Esophagus (tissue), 2 donors: Measurements from ENCODE around the gene SH3PXD2A. TPM values are rescaled to one million over a fixed set of nuclear protein-coding genes. Genes with fewer than 3 reads are reported as not detected.

Experiments
- H3K27ac ChIP-seq, 2 donors: one replicate each; pipeline ENCODE4 v1.5.1; 2013; ENCODE audit warnings: low read depth in 2 of 2, mild to moderate bottlenecking in 2 of 2, inconsistent platforms in 1 of 2, low read length in 1 of 2, moderate library complexity in 1 of 2
- H3K27me3 ChIP-seq, 2 donors: one replicate each; pipeline ENCODE4 v1.6.1; 2013; ENCODE audit warnings: low read length in 2 of 2, control low read depth in 1 of 2, mild to moderate bottlenecking in 1 of 2; ENCODE audit not compliant: insufficient read depth in 2 of 2, control insufficient read depth in 1 of 2
- H3K36me3 ChIP-seq, 2 donors: one replicate each; pipeline ENCODE4 v1.6.1; 2013; ENCODE audit warnings: low read length in 1 of 2; ENCODE audit not compliant: control insufficient read depth in 2 of 2, insufficient read depth in 2 of 2
- H3K4me1 ChIP-seq, 2 donors: one replicate each; pipeline ENCODE4 v1.6.1; 2013; ENCODE audit warnings: low read length in 1 of 2; ENCODE audit not compliant: control insufficient read depth in 2 of 2, insufficient read depth in 2 of 2
- H3K4me3 ChIP-seq, 2 donors: one replicate each; pipeline ENCODE4 v1.5.1; 2013; ENCODE audit warnings: low read length in 2 of 2, mild to moderate bottlenecking in 2 of 2, low read depth in 1 of 2, moderate library complexity in 1 of 2
- H3K9me3 ChIP-seq, 2 donors: one replicate each; pipeline ENCODE4 v1.6.1; 2013; ENCODE audit warnings: mild to moderate bottlenecking in 2 of 2, low read depth in 1 of 2, low read length in 1 of 2, moderate library complexity in 1 of 2; ENCODE audit not compliant: control insufficient read depth in 2 of 2, insufficient read depth in 1 of 2
- WGBS, 2 donors: extraction: QIAGEN DNeasy Blood & Tissue Kit; methylation state at CpG; one replicate each; pipeline ENCODE4 v1.1.7; 2013; 5-methylcytosine and 5-hydroxymethylcytosine counted together
- polyA plus RNA-seq, 2 donors: library from polyadenylated mRNA; stranded (reverse); fragments of 200-250 nt; gene quantifications; one replicate each; pipeline ENCODE4 v1.2.3, GENCODE V29; 2013
- donor health status: healthy with polysubstance abuse.
- donor health status: Bipolar disorder and iron deficiency.

SH3PXD2A gene
- polyA plus RNA-seq, 2 donors: 14.9 to 34.2 TPM

DNA sequence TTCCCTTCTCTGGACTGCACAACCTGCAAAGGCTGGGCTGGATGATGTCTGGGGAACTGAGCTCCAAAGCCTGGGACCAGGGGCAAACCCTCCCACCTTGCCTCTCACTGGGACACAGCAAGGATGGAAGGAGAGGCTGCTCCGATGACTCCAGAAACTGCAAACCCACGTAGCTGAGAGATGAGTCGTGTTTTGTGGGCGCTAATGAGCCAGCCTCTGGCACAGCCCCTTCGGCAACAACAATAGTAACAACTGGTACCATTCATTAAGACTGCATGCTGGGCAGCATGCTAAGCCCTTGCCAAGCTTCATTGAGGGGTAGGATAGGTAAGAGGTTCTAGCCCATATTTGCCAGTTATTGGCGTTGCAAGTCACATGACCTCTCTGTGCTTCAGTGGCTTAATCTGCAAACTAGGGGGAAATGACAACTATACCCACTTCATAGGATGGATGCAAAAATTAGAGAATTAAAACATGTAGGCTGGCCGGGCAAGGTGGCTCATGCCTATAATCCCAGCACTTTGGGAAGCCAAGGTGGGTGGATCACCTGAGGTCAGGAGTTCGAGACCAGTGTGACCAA lies 145.9 kb downstream of the SH3PXD2A start:
- H3K27ac ChIP-seq: no peak overlapping the region
- peaks cover 0 to 2% of the 10 kb centered on the region in 2 donors for H3K4me1 ChIP-seq
- 62% methylated on average over 8 of the region's 8 CpGs for WGBS, 2 donors
- H3K4me3 ChIP-seq: no peak overlapping the region
- H3K36me3 ChIP-seq: peaks cover 0 to 24% of the 10 kb centered on the region in 2 donors
- no peaks in the 10 kb centered on the region for H3K27me3 ChIP-seq
- H3K9me3 ChIP-seq: no peaks in the 10 kb centered on the region

DNA sequence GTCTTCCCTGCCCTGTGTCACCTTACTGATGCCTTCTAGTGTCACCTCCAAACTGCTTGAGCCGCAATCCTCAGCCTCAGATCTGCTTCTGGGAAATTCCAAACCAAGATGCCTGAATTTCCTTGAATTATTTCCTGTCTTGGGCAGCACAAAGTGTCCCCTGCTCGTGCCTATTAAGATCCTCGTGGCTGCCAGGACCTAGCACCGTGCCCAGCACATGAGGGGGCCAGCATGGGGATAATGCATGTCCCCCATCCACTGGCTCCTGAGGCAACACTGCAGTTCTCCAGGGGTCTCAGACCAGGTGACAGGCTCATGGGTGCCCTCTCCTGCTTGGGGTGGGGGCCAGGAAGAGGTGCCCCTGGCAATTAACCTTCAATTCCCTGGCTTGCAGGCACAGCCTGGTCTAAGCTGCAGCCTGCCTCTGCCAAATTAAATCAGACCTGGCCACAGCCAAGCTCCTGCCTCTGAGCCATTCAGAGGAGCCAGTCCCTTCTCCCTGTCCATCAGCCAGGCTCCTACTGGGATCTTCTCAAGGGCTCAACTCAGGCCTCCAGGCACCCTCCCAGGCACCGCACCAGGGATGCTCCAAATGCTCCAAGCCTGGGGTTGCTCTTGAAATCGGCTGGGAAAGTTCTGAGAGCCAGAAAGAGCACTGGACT lies 146.6 kb downstream of the SH3PXD2A start:
- Histone ChIP-seq H3K4me3 (no peak overlapping the region), H3K27me3 (no peaks in the 10 kb centered on the region), H3K36me3 (peaks cover 0 to 23% of the 10 kb centered on the region in 2 donors), H3K4me1 (no peaks in the 10 kb centered on the region), H3K9me3 (no peaks in the 10 kb centered on the region), H3K27ac (no peak overlapping the region)
- 63 to 67% methylated on average over 6 of the region's 6 CpGs for WGBS, 2 donors

DNA sequence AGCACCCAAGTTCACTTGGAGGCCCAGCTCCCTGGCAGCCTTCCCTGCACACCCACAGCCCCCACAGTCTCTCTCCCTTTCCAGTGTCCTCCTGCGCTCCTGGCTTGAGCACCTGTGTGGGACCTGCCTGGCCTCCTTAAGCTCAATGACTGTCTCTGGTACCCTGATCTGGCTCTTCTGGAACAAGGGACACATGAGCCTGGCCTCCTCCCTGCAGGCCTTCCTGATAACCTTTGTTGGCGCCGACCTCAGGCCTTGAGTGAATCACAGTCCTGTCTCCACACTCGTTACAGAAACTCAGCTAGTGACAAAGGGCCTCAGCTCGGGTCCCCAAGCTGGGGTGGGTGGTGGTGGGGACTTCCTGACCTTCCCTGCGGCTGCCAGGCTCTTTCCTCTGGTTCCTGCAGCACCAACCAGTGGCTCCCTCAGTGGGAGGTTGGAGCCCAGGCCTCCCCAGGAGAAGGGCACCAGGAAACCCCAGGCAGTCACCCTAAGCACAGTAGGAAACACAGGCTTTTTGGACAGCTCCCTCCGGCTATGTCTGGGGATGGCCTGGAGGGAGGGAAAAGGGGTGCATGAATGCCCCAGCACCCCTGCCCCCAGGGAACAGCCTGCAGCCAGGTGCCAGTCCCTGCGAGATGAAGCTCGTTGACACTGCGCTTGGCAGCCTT lies 147.3 kb downstream of the SH3PXD2A start:
- no peaks in the 10 kb centered on the region for H3K27me3 ChIP-seq
- 74 to 81% methylated on average over 10 of the region's 10 CpGs for WGBS, 2 donors

DNA sequence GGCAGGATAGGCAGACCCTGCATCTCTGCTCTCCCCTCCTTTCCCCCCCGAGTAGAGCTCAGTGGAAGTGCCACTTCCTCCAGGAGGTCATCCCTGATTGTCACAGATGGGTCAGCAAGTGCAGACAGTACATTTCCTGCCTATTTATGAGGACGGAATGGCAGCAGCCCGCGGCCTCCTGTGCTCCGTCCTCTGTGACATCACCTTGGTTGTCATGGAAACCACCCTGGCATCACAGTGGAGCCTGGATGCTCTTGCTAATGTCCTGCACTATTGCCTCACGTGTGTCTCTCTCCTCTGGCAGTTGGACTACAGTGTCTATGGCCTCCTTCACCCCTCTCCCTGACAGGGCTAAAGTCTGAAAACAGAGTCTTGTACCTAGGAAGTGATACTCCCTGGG lies 148.6 kb downstream of the SH3PXD2A start:
- Histone ChIP-seq H3K4me1 (peaks cover 0 to 5% of the 10 kb centered on the region in 2 donors), H3K9me3 (no peaks in the 10 kb centered on the region), H3K27ac (no peak overlapping the region), H3K4me3 (no peak overlapping the region), H3K27me3 (no peaks in the 10 kb centered on the region), H3K36me3 (peaks cover 0 to 27% of the 10 kb centered on the region in 2 donors)
- 80 to 82% methylated on average over 6 of the region's 6 CpGs for WGBS, 2 donors

More for the DNA sequence above, 147.3 kb downstream of the SH3PXD2A start:
- no peak overlapping the region for H3K4me3 ChIP-seq
- no peaks in the 10 kb centered on the region for H3K9me3 ChIP-seq
- H3K4me1 ChIP-seq: peaks cover 0 to 2% of the 10 kb centered on the region in 2 donors
- H3K36me3 ChIP-seq: peaks cover 0 to 26% of the 10 kb centered on the region in 2 donors
- H3K27ac ChIP-seq: no peak overlapping the region

DNA sequence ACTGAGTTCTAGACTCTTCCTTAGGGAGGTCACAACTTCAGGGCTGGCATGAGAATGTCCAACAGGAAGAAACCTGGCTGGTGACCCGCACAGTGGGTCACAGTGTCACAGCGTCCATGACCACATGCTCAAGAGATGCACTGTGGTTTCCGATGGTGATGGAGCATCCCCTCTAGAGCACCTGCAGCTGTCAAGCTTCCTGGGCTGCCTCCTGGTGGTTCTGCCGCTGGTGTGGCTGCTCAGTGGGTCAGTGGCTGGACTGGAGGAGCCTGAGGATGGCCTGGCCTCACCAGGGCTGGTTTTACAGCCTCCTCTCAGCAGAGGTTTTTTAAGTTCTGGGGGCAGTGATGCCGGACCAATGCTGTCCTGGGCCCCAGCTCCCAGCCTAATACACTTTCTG lies 149.3 kb downstream of the SH3PXD2A start:
- peaks cover 0 to 5% of the 10 kb centered on the region in 2 donors for H3K4me1 ChIP-seq
- 81 to 90% methylated on average over 5 of the region's 5 CpGs for WGBS, 2 donors

DNA sequence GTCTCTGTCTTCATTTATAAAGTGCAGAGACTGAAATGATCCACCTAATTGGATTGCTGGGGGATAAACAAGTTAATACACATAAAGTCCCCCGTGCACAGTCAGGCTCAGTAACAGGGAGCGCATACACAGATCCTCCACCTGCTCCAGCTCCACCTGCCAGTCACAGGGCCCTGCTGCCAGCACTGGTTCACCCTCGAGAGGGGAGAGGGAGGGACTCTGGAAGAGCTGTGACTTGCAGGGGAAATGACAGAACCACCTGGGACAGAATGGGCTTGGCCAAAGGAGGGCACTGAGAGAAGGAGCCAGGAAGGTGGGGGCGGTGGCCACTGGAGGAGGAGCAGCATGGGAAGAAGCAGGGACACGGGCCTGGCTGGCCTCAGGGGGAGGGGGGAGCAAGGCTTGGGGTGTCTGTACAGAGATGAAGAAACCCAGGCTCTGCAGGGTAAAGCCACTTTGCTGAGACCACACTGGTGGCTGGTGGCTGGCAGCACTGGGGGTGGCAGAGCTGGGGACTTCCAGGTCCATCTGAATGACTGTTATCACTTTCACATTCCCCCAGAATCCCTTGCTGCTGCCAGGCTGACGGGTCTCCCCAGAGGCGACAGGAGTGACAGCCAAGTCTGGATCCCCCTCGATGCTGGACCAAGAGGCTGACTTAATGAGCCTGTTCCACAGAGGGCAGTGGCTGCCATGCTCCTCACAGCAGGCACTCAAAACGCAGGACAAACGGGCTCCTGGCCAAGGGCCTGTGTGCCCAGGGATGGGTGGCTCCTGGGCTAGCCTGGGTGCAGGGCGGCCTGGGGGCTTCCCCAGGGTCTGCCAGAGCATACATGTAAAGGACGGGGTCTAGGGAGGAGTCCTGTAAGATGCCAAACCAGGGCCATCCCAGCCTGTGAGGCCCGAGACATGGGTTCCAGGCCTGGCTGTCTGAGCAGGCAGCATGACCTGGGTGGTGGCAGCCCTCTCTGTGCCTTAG lies 151.1 kb downstream of the SH3PXD2A start:
- no peak overlapping the region for H3K4me3 ChIP-seq
- H3K9me3 ChIP-seq: no peaks in the 10 kb centered on the region
- H3K27ac ChIP-seq: no peak overlapping the region
- peaks cover 0 to 26% of the 10 kb centered on the region in 2 donors for H3K36me3 ChIP-seq
- H3K4me1 ChIP-seq: peaks cover 0 to 5% of the 10 kb centered on the region in 2 donors
- H3K27me3 ChIP-seq: no peaks in the 10 kb centered on the region
- 67 to 74% methylated on average over 13 of the region's 13 CpGs for WGBS, 2 donors

More for the DNA sequence above, 149.3 kb downstream of the SH3PXD2A start:
- H3K9me3 ChIP-seq: no peaks in the 10 kb centered on the region
- H3K36me3 ChIP-seq: peaks cover 0 to 22% of the 10 kb centered on the region in 2 donors
- H3K27ac ChIP-seq: no peak overlapping the region
- no peaks in the 10 kb centered on the region for H3K27me3 ChIP-seq
- H3K4me3 ChIP-seq: no peak overlapping the region

DNA sequence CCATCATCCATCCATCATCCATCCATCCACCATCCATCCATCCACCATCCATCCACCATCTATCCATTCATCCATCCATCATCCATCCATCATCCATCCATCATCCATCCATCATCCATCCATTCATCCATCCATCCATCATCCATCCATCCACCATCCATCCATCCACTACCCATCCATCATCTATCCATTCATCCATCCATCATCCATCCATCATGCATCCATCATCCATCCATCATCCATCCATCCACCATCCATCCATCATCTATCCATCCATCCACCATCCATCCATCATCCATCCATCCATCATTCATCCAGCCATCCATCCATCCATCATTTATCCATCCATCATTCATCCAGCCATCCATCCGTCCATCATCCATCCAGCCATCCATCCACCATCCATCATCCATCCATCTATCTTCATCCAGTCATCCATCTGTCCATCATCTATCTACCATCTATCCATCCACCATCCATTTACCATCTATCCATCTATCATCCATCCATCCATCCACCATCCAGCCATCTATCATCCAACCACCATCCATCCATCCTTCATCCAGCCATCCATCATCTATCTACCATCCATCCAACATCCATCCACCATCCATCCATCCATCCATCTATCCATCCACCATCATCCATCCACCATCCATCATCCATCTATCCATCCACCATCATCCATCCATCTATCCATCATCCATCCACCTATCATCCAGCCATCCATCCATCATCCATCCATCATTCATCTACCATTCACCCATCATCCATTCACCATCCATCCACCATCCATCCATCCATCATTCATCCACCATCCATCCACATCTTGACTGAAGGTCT lies 153.8 kb downstream of the SH3PXD2A start:
- H3K9me3 ChIP-seq: no peaks in the 10 kb centered on the region
- 65 to 79% methylated on average over 1 of the region's 1 CpG for WGBS, 2 donors
- peaks cover 0 to 27% of the 10 kb centered on the region in 2 donors for H3K36me3 ChIP-seq
- H3K4me3 ChIP-seq: no peak overlapping the region
- peaks cover 2 to 5% of the 10 kb centered on the region in 2 donors for H3K4me1 ChIP-seq
- no peak overlapping the region for H3K27ac ChIP-seq
- H3K27me3 ChIP-seq: no peaks in the 10 kb centered on the region

DNA sequence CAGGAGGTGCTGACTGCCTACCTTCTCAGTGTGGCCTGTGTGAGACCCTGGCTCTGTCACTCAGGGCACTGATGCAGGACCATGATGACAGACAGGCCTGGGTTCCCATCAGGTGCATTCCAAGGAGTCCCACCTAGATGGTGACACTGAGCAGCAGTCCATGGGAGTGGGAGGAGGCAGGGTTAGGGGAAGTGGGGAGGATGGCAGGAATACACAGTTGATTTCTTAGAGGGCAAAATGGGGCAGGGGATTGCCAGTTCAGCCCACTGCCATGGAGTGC lies 155.0 kb downstream of the SH3PXD2A start:
- H3K36me3 ChIP-seq: peaks cover 0 to 20% of the 10 kb centered on the region in 2 donors

More for the DNA sequence above, 155.0 kb downstream of the SH3PXD2A start:
- Histone ChIP-seq H3K4me3 (no peak overlapping the region), H3K27me3 (no peaks in the 10 kb centered on the region), H3K27ac (no peak overlapping the region), H3K4me1 (peaks cover 5 to 8% of the 10 kb centered on the region in 2 donors), H3K9me3 (no peaks in the 10 kb centered on the region)
